ENCODE results near the gene RENBP. TPM values are rescaled to one million over a fixed set of nuclear protein-coding genes. Genes with fewer than 3 reads are reported as not detected.

The RENBP gene
- polyA plus RNA-seq, 3 donors, result 2.7 to 125 (median 3.8) TPM

DNA sequence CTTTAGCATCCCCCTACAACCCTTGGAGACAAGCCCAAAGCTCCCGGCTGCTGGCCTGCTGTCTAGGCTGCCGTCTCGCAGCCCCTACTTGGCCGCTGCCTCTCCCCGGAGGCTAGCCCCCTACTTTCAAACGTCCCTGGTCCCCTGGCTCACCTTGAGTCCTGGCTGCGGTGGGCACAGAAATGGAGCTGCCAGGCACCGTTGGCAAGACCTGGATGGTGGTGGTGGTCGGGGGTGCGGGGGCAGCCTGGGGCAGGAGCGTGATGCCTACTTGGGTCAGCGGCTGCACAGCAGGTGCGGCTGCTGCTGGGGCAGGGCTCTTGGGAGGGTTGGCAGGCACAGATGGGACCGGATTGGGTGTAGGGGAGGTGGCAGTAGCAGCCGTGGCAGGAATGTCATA, 15.2 kb upstream of the RENBP start:
- H3K36me3 ChIP-seq (replicated peaks in 1 of 2; ENCODE audit: control insufficient read depth in 1 of 2, insufficient read depth in 2 of 2, low read length in 2 of 2), result peaks cover 97 to 100% of the 10 kb centered on the region in 2 donors
- no peak overlapping the region for H3K9ac ChIP-seq (ENCODE audit: insufficient read depth, low read length, poor library complexity, severe bottlenecking)
- peak overlapping the region in 1 of 7 donors; percentile 70 for H3K27ac Mint-ChIP-seq
- H3K27me3 ChIP-seq (ENCODE audit: control insufficient read depth in 2 of 2, insufficient read depth in 2 of 2, low read length in 2 of 2), result no peaks in the 10 kb centered on the region
- H3K4me2 ChIP-seq (replicated peaks; ENCODE audit: extremely low read depth, low read length, poor library complexity, severe bottlenecking), result no peak overlapping the region
- no peaks in the 10 kb centered on the region for H3K4me1 ChIP-seq (ENCODE audit: control insufficient read depth in 1 of 2, insufficient read depth in 2 of 2, low read length in 2 of 2)
- no peak for DNase-seq
- peaks cover 98% of the 10 kb centered on the region for H4K20me1 ChIP-seq (ENCODE audit: insufficient read depth, low read length)
- H3K9me3 Mint-ChIP-seq, result peaks cover 0 to 12% (median 0%) of the 10 kb centered on the region in 7 donors
- intact Hi-C loops (cut with micrococcal nuclease), result loop anchor here in 1 of 2 donors (10.0 kb wide), 1 partner anchor 195 kb away; the partner anchor contains the start of gene PLXNB3
- H3K9me3 ChIP-seq (replicated peaks in 1 of 2; ENCODE audit: control insufficient read depth in 1 of 2, insufficient read depth in 1 of 2, low read length in 2 of 2), result no peaks in the 10 kb centered on the region
- no peak overlapping the region for H3K4me3 ChIP-seq (replicated peaks in 1 of 3; ENCODE audit: low read depth in 2 of 3, low read length in 3 of 3)
- H3K36me3 Mint-ChIP-seq, result peaks cover 66 to 99% of the 10 kb centered on the region in 2 donors
- H2AFZ ChIP-seq (ENCODE audit: insufficient read depth, low read depth, low read length, poor library complexity, severe bottlenecking), result no peak overlapping the region
- H3K4me3 Mint-ChIP-seq, result no peak overlapping the region
- no peak for TF ChIP-seq CTCF (IDR thresholded peaks at IDR 0.05)
- peaks cover 35% of the 10 kb centered on the region for H3K79me2 ChIP-seq (ENCODE audit: insufficient read depth, low read length)
- H3K27ac ChIP-seq (ENCODE audit: low read depth in 1 of 2, low read length in 2 of 2), result no peak overlapping the region
- peaks cover 0 to 24% (median 0%) of the 10 kb centered on the region in 3 donors for H3K27me3 Mint-ChIP-seq (ENCODE audit: low read depth in 3 of 3)
- H3K4me1 Mint-ChIP-seq, result no peaks in the 10 kb centered on the region
- WGBS (ENCODE audit: insufficient coverage), result 95% methylated on average over 4 of the region's 15 CpGs

- TF ChIP-seq CTCF (IDR thresholded peaks at IDR 0.05), result no peak
- 100% methylated on average over 5 of the region's 14 CpGs for WGBS (ENCODE audit: insufficient coverage)
- no peak overlapping the region for H3K27ac ChIP-seq (ENCODE audit: low read depth in 1 of 2, low read length in 2 of 2)
- DNase-seq, result no peak
- H3K27me3 ChIP-seq (ENCODE audit: control insufficient read depth in 2 of 2, insufficient read depth in 2 of 2, low read length in 2 of 2), result no peaks in the 10 kb centered on the region
- H3K4me1 Mint-ChIP-seq, result no peaks in the 10 kb centered on the region
- intact Hi-C loops (cut with micrococcal nuclease), result loop anchor here in 1 of 2 donors (10.0 kb wide), 1 partner anchor 194 kb away; the partner anchor contains the start of gene PLXNB3
- no peak overlapping the region for H3K4me3 Mint-ChIP-seq
- H4K20me1 ChIP-seq (ENCODE audit: insufficient read depth, low read length), result peaks cover 98% of the 10 kb centered on the region
- no peak overlapping the region for H3K27ac Mint-ChIP-seq
- no peaks in the 10 kb centered on the region for H3K4me1 ChIP-seq (ENCODE audit: control insufficient read depth in 1 of 2, insufficient read depth in 2 of 2, low read length in 2 of 2)
- H3K27me3 Mint-ChIP-seq (ENCODE audit: low read depth in 3 of 3), result peaks cover 0 to 24% (median 0%) of the 10 kb centered on the region in 3 donors
- no peak overlapping the region for H2AFZ ChIP-seq (ENCODE audit: insufficient read depth, low read depth, low read length, poor library complexity, severe bottlenecking)
- no peaks in the 10 kb centered on the region for H3K9me3 ChIP-seq (replicated peaks in 1 of 2; ENCODE audit: control insufficient read depth in 1 of 2, insufficient read depth in 1 of 2, low read length in 2 of 2)
- H3K4me2 ChIP-seq (replicated peaks; ENCODE audit: extremely low read depth, low read length, poor library complexity, severe bottlenecking), result no peak overlapping the region
- H3K4me3 ChIP-seq (replicated peaks in 1 of 3; ENCODE audit: low read depth in 2 of 3, low read length in 3 of 3), result no peak overlapping the region
- peaks cover 24% of the 10 kb centered on the region for H3K79me2 ChIP-seq (ENCODE audit: insufficient read depth, low read length)
- peaks cover 0 to 13% (median 0%) of the 10 kb centered on the region in 7 donors for H3K9me3 Mint-ChIP-seq
- peaks cover 67 to 97% of the 10 kb centered on the region in 2 donors for H3K36me3 Mint-ChIP-seq
- H3K36me3 ChIP-seq (replicated peaks in 1 of 2; ENCODE audit: control insufficient read depth in 1 of 2, insufficient read depth in 2 of 2, low read length in 2 of 2), result peaks cover 89 to 100% of the 10 kb centered on the region in 2 donors
- H3K9ac ChIP-seq (ENCODE audit: insufficient read depth, low read length, poor library complexity, severe bottlenecking), result no peak overlapping the region
Measured at GRCh38 chrX:153958605-153959004, 14.2 kb upstream of the RENBP start.

All from CD14-positive monocyte (primary cell).